NB4 (cell line): ENCODE results near the gene FHIT.

Experiments used
- CTCF ChIP-seq: IDR thresholded peaks from one replicate; pipeline ENCODE4 v1.5.1; 2012; ENCODE audit warnings: low read depth, low read length
- POLR2A ChIP-seq: IDR thresholded peaks from 2 replicates; pipeline ENCODE4 v1.6.1; 2011; ENCODE audit warnings: mild to moderate bottlenecking; ENCODE audit not compliant: insufficient read length; ENCODE audit errors: extremely low read depth

DNA sequence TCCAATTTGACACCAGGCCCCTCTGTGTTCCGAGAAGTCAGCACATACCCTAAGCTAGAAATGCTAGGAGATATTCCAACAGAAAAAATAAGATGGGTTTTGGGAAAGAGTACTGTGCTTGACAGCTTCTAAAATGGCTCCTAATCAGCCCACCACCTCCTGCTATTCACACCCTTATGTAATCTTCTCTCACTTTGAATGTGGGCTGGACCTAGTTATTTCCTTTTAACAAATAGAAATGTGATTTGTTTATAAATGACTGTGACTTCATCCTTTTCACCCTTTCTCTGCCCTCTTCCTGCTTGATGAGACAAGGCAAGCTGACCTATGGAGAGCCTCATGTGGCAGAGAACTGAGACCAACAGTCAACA lies 961.1 kb downstream of the FHIT start:
- TF ChIP-seq POLR2A (no peak), CTCF (no peak)
